ENCODE measurements around the gene SLK.

Gene SLK

GRCh38 chr10:103977204-103977603 lies 10.3 kb downstream of the SLK start:
- H3K27me3 ChIP-seq (ENCODE audit: low read depth, low read length) = no peaks in the 10 kb centered on the region
- H3K4me2 ChIP-seq (ENCODE audit: low read length) = no peak overlapping the region
- TF ChIP-seq EZH2phosphoT487 (IDR thresholded peaks at IDR 0.05; ENCODE audit: low read depth) = no peak
- no peak for TF ChIP-seq CTCF (IDR thresholded peaks at IDR 0.05; ENCODE audit: low read depth, low read length)
- H3K9ac ChIP-seq (ENCODE audit: low read length) = no peak overlapping the region
- no peaks in the 10 kb centered on the region for H3K9me3 ChIP-seq (ENCODE audit: insufficient read depth, low read length)
- H3K36me3 ChIP-seq (replicated peaks; ENCODE audit: low read depth, low read length) = peaks cover 2% of the 10 kb centered on the region
- peaks cover 41% of the 10 kb centered on the region for H3K79me2 ChIP-seq (ENCODE audit: low read length)
- H3K4me1 ChIP-seq (ENCODE audit: low read length) = peaks cover 5% of the 10 kb centered on the region
- H3K4me3 ChIP-seq (ENCODE audit: low read length) = no peak overlapping the region
- no peaks in the 10 kb centered on the region; the same call in 1 of the 2 replicates for H4K20me1 ChIP-seq (ENCODE audit: insufficient read depth, low read length)
- no peak overlapping the region for H3K27ac ChIP-seq (ENCODE audit: low read length)
- no peak overlapping the region for H2AFZ ChIP-seq (ENCODE audit: low read depth, low read length)

- no peaks in the 10 kb centered on the region for H3K9me3 ChIP-seq (ENCODE audit: insufficient read depth, low read length)
- peaks cover 12% of the 10 kb centered on the region for H3K4me1 ChIP-seq (ENCODE audit: low read length)
- H3K27me3 ChIP-seq (ENCODE audit: low read depth, low read length) = no peaks in the 10 kb centered on the region
- H3K4me2 ChIP-seq (ENCODE audit: low read length) = no peak overlapping the region
- no peak for TF ChIP-seq EZH2phosphoT487 (IDR thresholded peaks at IDR 0.05; ENCODE audit: low read depth)
- TF ChIP-seq CTCF (IDR thresholded peaks at IDR 0.05; ENCODE audit: low read depth, low read length) = no peak
- no peak overlapping the region for H2AFZ ChIP-seq (ENCODE audit: low read depth, low read length)
- H3K36me3 ChIP-seq (replicated peaks; ENCODE audit: low read depth, low read length) = no peaks in the 10 kb centered on the region
- H3K9ac ChIP-seq (ENCODE audit: low read length) = no peak overlapping the region
- peaks cover 7% of the 10 kb centered on the region for H4K20me1 ChIP-seq (ENCODE audit: insufficient read depth, low read length)
- H3K27ac ChIP-seq (ENCODE audit: low read length) = no peak overlapping the region
- H3K79me2 ChIP-seq (ENCODE audit: low read length) = peaks cover 55% of the 10 kb centered on the region
- H3K4me3 ChIP-seq (ENCODE audit: low read length) = no peak overlapping the region
Observed at GRCh38 chr10:103979530-103979929, 12.6 kb downstream of the SLK start.

- Histone ChIP-seq H3K4me2 (ENCODE audit: low read length) (peak overlapping the region; percentile 15; the same call in 1 of the 2 replicates), H3K27me3 (ENCODE audit: low read depth, low read length) (no peaks in the 10 kb centered on the region), H3K79me2 (ENCODE audit: low read length) (peaks cover 57% of the 10 kb centered on the region), H3K4me1 (ENCODE audit: low read length) (peaks cover 12% of the 10 kb centered on the region), H3K4me3 (ENCODE audit: low read length) (no peak overlapping the region), H3K9ac (ENCODE audit: low read length) (no peak overlapping the region), H3K27ac (ENCODE audit: low read length) (no peak overlapping the region), H4K20me1 (ENCODE audit: insufficient read depth, low read length) (peaks cover 7% of the 10 kb centered on the region), H3K9me3 (ENCODE audit: insufficient read depth, low read length) (no peaks in the 10 kb centered on the region), H2AFZ (ENCODE audit: low read depth, low read length) (no peak overlapping the region), H3K36me3 (replicated peaks; ENCODE audit: low read depth, low read length) (no peaks in the 10 kb centered on the region)
- TF ChIP-seq CTCF (IDR thresholded peaks at IDR 0.05; ENCODE audit: low read depth, low read length) (no peak), EZH2phosphoT487 (IDR thresholded peaks at IDR 0.05; ENCODE audit: low read depth) (no peak)
Observed at GRCh38 chr10:103980288-103980906, 13.5 kb downstream of the SLK start.

- H3K9ac ChIP-seq (ENCODE audit: low read length) = no peak overlapping the region
- peaks cover 52% of the 10 kb centered on the region for H3K79me2 ChIP-seq (ENCODE audit: low read length)
- H3K36me3 ChIP-seq (replicated peaks; ENCODE audit: low read depth, low read length) = no peaks in the 10 kb centered on the region
Observed at GRCh38 chr10:103982639-103983038, 15.7 kb downstream of the SLK start.

More at GRCh38 chr10:103982639-103983038, 15.7 kb downstream of the SLK start:
- Histone ChIP-seq H3K4me3 (ENCODE audit: low read length) (no peak overlapping the region), H3K9me3 (ENCODE audit: insufficient read depth, low read length) (no peaks in the 10 kb centered on the region), H3K4me1 (ENCODE audit: low read length) (peaks cover 12% of the 10 kb centered on the region), H3K27ac (ENCODE audit: low read length) (no peak overlapping the region), H3K4me2 (ENCODE audit: low read length) (no peak overlapping the region), H4K20me1 (ENCODE audit: insufficient read depth, low read length) (peaks cover 7% of the 10 kb centered on the region), H3K27me3 (ENCODE audit: low read depth, low read length) (no peaks in the 10 kb centered on the region), H2AFZ (ENCODE audit: low read depth, low read length) (no peak overlapping the region)
- TF ChIP-seq EZH2phosphoT487 (IDR thresholded peaks at IDR 0.05; ENCODE audit: low read depth) (no peak), CTCF (IDR thresholded peaks at IDR 0.05; ENCODE audit: low read depth, low read length) (peak; percentile 18)

All from OCI-LY3 (cell line).